Natural killer cell treated with Interleukin-12 subunit alpha and Interleukin-12 subunit beta and Interleukin-15 and Interleukin-18, amount 100 ng/mL, for 72 hours (primary cell): ENCODE measurements around the gene KCNMA1. TPM values are rescaled to one million over a fixed set of nuclear protein-coding genes. Genes with fewer than 3 reads are reported as not detected.

ENCODE experiments used
- ATAC-seq, 2 donors: fragments of 150-1000 bp; cut with Tn5 transposase in 1 of 2; sonication (Bioruptor Pico), chemical (Tn5 transposase) in 1 of 2; 2 replicates each; pipeline ENCODE4 v1.10.0; 2021
- DNase-seq: peaks from one replicate; pipeline ENCODE4 v3.0.0; 2022; ENCODE audit warnings: low spot score
- H3K27ac Mint-ChIP-seq, 2 donors: 1 replicate in 1 of 2; 2 replicates in 1 of 2; pipeline ENCODE4 v1.8.0; 2022; ENCODE audit warnings: mixed read lengths in 2 of 2, mild to moderate bottlenecking in 1 of 2, moderate library complexity in 1 of 2
- H3K27me3 Mint-ChIP-seq, 2 donors: 1 replicate in 1 of 2; 2 replicates in 1 of 2; pipeline ENCODE4 v1.8.0; 2022; ENCODE audit warnings: mixed read lengths in 2 of 2
- H3K36me3 Mint-ChIP-seq: one replicate; pipeline ENCODE4 v1.8.0; 2022; ENCODE audit warnings: mixed read lengths
- H3K4me1 Mint-ChIP-seq, 2 donors: 1 replicate in 1 of 2; 2 replicates in 1 of 2; pipeline ENCODE4 v1.8.0; 2022; ENCODE audit warnings: low read depth in 2 of 2, mixed read lengths in 2 of 2, mild to moderate bottlenecking in 1 of 2
- H3K4me3 Mint-ChIP-seq: one replicate; pipeline ENCODE4 v1.8.0; 2022; ENCODE audit warnings: mixed read lengths
- H3K9me3 Mint-ChIP-seq: 2 replicates; pipeline ENCODE4 v1.8.0; 2022; ENCODE audit warnings: mixed read lengths
- total RNA-seq, 2 donors: library from RNA; stranded (reverse); gene quantifications; one replicate each; pipeline ENCODE4 v1.2.3, GENCODE V29; 2022

The KCNMA1 gene
- total RNA-seq, 2 donors from 2014 or later: 2.8 TPM; not detected in 1

- Mint-ChIP-seq H3K27ac (no peak overlapping the region), H3K9me3 (no peaks in the 10 kb centered on the region), H3K27me3 (no peaks in the 10 kb centered on the region), H3K36me3 (no peaks in the 10 kb centered on the region), H3K4me3 (no peak overlapping the region), H3K4me1 (no peaks in the 10 kb centered on the region)
- ATAC-seq (no peak), DNase-seq (no peak)
These were observed 716.1 kb downstream of the KCNMA1 start for GRCh38 chr10:76921383-76922010.

- H3K4me1 Mint-ChIP-seq: no peaks in the 10 kb centered on the region
These were observed 717.0 kb downstream of the KCNMA1 start for GRCh38 chr10:76920581-76920980.

GRCh38 chr10:76918106-76918505 is 719.5 kb downstream of the KCNMA1 start:
- no peaks in the 10 kb centered on the region for H3K9me3 Mint-ChIP-seq
- H3K27ac Mint-ChIP-seq: no peak overlapping the region
- H3K4me1 Mint-ChIP-seq: no peaks in the 10 kb centered on the region
- DNase-seq (no peak), ATAC-seq (no peak)
- no peak overlapping the region for H3K4me3 Mint-ChIP-seq
- H3K27me3 Mint-ChIP-seq: peaks cover 0 to 10% of the 10 kb centered on the region in 2 donors
- H3K36me3 Mint-ChIP-seq: no peaks in the 10 kb centered on the region

More at GRCh38 chr10:76920581-76920980, 717.0 kb downstream of the KCNMA1 start:
- Mint-ChIP-seq H3K27ac (no peak overlapping the region), H3K4me3 (no peak overlapping the region), H3K36me3 (no peaks in the 10 kb centered on the region), H3K27me3 (no peaks in the 10 kb centered on the region), H3K9me3 (no peaks in the 10 kb centered on the region)
- no peak for ATAC-seq
- DNase-seq: no peak

- ATAC-seq (no peak), DNase-seq (no peak)
- no peaks in the 10 kb centered on the region for H3K36me3 Mint-ChIP-seq
- H3K4me3 Mint-ChIP-seq: no peak overlapping the region
- no peaks in the 10 kb centered on the region for H3K4me1 Mint-ChIP-seq
- no peak overlapping the region for H3K27ac Mint-ChIP-seq
- H3K9me3 Mint-ChIP-seq: no peaks in the 10 kb centered on the region
- peaks cover 0 to 13% of the 10 kb centered on the region in 2 donors for H3K27me3 Mint-ChIP-seq
These were observed 720.5 kb downstream of the KCNMA1 start for GRCh38 chr10:76917071-76917470.

- Mint-ChIP-seq H3K27ac (no peak overlapping the region), H3K4me1 (no peaks in the 10 kb centered on the region), H3K9me3 (no peaks in the 10 kb centered on the region), H3K27me3 (peaks cover 0 to 13% of the 10 kb centered on the region in 2 donors), H3K36me3 (no peaks in the 10 kb centered on the region), H3K4me3 (no peak overlapping the region)
- no peak for DNase-seq
- no peak for ATAC-seq
These were observed 721.1 kb downstream of the KCNMA1 start for GRCh38 chr10:76916536-76916935.

GRCh38 chr10:76915316-76915715 is 722.3 kb downstream of the KCNMA1 start:
- Mint-ChIP-seq H3K36me3 (no peaks in the 10 kb centered on the region), H3K9me3 (no peaks in the 10 kb centered on the region), H3K27ac (no peak overlapping the region), H3K4me1 (no peaks in the 10 kb centered on the region), H3K27me3 (peaks cover 0 to 13% of the 10 kb centered on the region in 2 donors), H3K4me3 (no peak overlapping the region)
- DNase-seq: no peak
- no peak for ATAC-seq

GRCh38 chr10:76911184-76911583 is 726.4 kb downstream of the KCNMA1 start:
- peaks cover 3% of the 10 kb centered on the region for H3K9me3 Mint-ChIP-seq
- H3K4me1 Mint-ChIP-seq: no peaks in the 10 kb centered on the region
- H3K27me3 Mint-ChIP-seq: peaks cover 12 to 13% of the 10 kb centered on the region in 2 donors
- no peaks in the 10 kb centered on the region for H3K36me3 Mint-ChIP-seq
- DNase-seq (no peak), ATAC-seq (no peak)
- H3K27ac Mint-ChIP-seq: no peak overlapping the region
- no peak overlapping the region for H3K4me3 Mint-ChIP-seq

GRCh38 chr10:76910184-76910962 is 727.2 kb downstream of the KCNMA1 start:
- H3K27ac Mint-ChIP-seq: no peak overlapping the region

GRCh38 chr10:76906256-76906655 is 731.4 kb downstream of the KCNMA1 start:
- peaks cover 0 to 12% of the 10 kb centered on the region in 2 donors for H3K27me3 Mint-ChIP-seq
- H3K4me1 Mint-ChIP-seq: no peaks in the 10 kb centered on the region
- DNase-seq (no peak), ATAC-seq (no peak)
- H3K9me3 Mint-ChIP-seq: peaks cover 3% of the 10 kb centered on the region
- H3K4me3 Mint-ChIP-seq: no peak overlapping the region
- no peaks in the 10 kb centered on the region for H3K36me3 Mint-ChIP-seq
- no peak overlapping the region for H3K27ac Mint-ChIP-seq

More at GRCh38 chr10:76910184-76910962, 727.2 kb downstream of the KCNMA1 start:
- Mint-ChIP-seq H3K4me1 (no peaks in the 10 kb centered on the region), H3K27me3 (peaks cover 12 to 13% of the 10 kb centered on the region in 2 donors), H3K36me3 (no peaks in the 10 kb centered on the region), H3K4me3 (no peak overlapping the region), H3K9me3 (peaks cover 3% of the 10 kb centered on the region)
- DNase-seq (no peak), ATAC-seq (no peak)

GRCh38 chr10:76905251-76905650 is 732.4 kb downstream of the KCNMA1 start:
- Mint-ChIP-seq H3K27me3 (peaks cover 0 to 12% of the 10 kb centered on the region in 2 donors), H3K9me3 (peaks cover 3% of the 10 kb centered on the region), H3K4me1 (no peaks in the 10 kb centered on the region)

GRCh38 chr10:76903387-76903945 is 734.1 kb downstream of the KCNMA1 start:
- no peaks in the 10 kb centered on the region for H3K4me1 Mint-ChIP-seq
- H3K4me3 Mint-ChIP-seq: no peak overlapping the region
- no peaks in the 10 kb centered on the region for H3K36me3 Mint-ChIP-seq
- H3K27me3 Mint-ChIP-seq: no peaks in the 10 kb centered on the region
- no peak for DNase-seq
- no peaks in the 10 kb centered on the region for H3K9me3 Mint-ChIP-seq
- H3K27ac Mint-ChIP-seq: no peak overlapping the region
- no peak for ATAC-seq

More at GRCh38 chr10:76905251-76905650, 732.4 kb downstream of the KCNMA1 start:
- DNase-seq (no peak), ATAC-seq (no peak)
- Mint-ChIP-seq H3K36me3 (no peaks in the 10 kb centered on the region), H3K27ac (no peak overlapping the region), H3K4me3 (no peak overlapping the region)

GRCh38 chr10:76902949-76903348 is 734.7 kb downstream of the KCNMA1 start:
- no peak for DNase-seq

GRCh38 chr10:76901701-76902100 is 735.9 kb downstream of the KCNMA1 start:
- DNase-seq: no peak
- H3K4me3 Mint-ChIP-seq: no peak overlapping the region
- ATAC-seq: no peak
- no peaks in the 10 kb centered on the region for H3K4me1 Mint-ChIP-seq
- H3K36me3 Mint-ChIP-seq: no peaks in the 10 kb centered on the region
- no peaks in the 10 kb centered on the region for H3K27me3 Mint-ChIP-seq
- H3K9me3 Mint-ChIP-seq: no peaks in the 10 kb centered on the region
- H3K27ac Mint-ChIP-seq: no peak overlapping the region

More at GRCh38 chr10:76902949-76903348, 734.7 kb downstream of the KCNMA1 start:
- no peak overlapping the region for H3K4me3 Mint-ChIP-seq
- H3K4me1 Mint-ChIP-seq: no peaks in the 10 kb centered on the region
- no peaks in the 10 kb centered on the region for H3K9me3 Mint-ChIP-seq
- no peaks in the 10 kb centered on the region for H3K27me3 Mint-ChIP-seq
- no peak overlapping the region for H3K27ac Mint-ChIP-seq
- no peaks in the 10 kb centered on the region for H3K36me3 Mint-ChIP-seq
- no peak for ATAC-seq

GRCh38 chr10:76899490-76899889 is 738.1 kb downstream of the KCNMA1 start:
- no peak for DNase-seq
- Mint-ChIP-seq H3K36me3 (peaks cover 6% of the 10 kb centered on the region), H3K27me3 (peaks cover 0 to 4% of the 10 kb centered on the region in 2 donors), H3K4me1 (no peaks in the 10 kb centered on the region), H3K9me3 (peaks cover 7% of the 10 kb centered on the region), H3K27ac (no peak overlapping the region), H3K4me3 (no peak overlapping the region)
- no peak for ATAC-seq
